Adrenal gland (tissue), 12 donors: ENCODE data around the gene CENPL. TPM values are rescaled to one million over a fixed set of nuclear protein-coding genes. Genes with fewer than 3 reads are reported as not detected.
"Not testable (repeated sequence)": the region's sequence is repeated elsewhere in the genome, so short reads cannot be mapped to it uniquely, and the experiment has no call there.

Source experiments
- DNase-seq, 7 donors: peaks; one replicate each; pipeline ENCODE4 v3.0.0-alpha.2; 2019 to 2020
- H3K27ac ChIP-seq, 5 donors: fragments of 200-600 bp; sonication (generic) in 4 of 5; 1 replicate in 3 of 5; 2 replicates in 2 of 5; pipeline versions ENCODE4 v1.5.1 to v1.8.0; 2016 to 2020; ENCODE audit warnings: mild to moderate bottlenecking in 1 of 5
- H3K27me3 ChIP-seq: fragments of 200-600 bp; 2 replicates; pipeline ENCODE4 v1.8.0; 2021
- H3K36me3 ChIP-seq, 2 donors: fragments of 200-600 bp; replicated peaks in 1 of 2; 1 replicate in 1 of 2; 2 replicates in 1 of 2; pipeline versions ENCODE4 v1.5.1 to v1.8.0; 2018 to 2022
- H3K4me1 ChIP-seq, 2 donors: fragments of 200-600 bp; replicated peaks in 1 of 2; 1 replicate in 1 of 2; 2 replicates in 1 of 2; pipeline versions ENCODE4 v1.5.1 to v1.8.0; 2018 to 2021
- H3K4me3 ChIP-seq, 4 donors: fragments of 200-600 bp; sonication (generic) in 3 of 4; one replicate each; pipeline ENCODE4 v1.5.1; 2016 to 2018
- H3K9me3 ChIP-seq, 3 donors: fragments of 200-600 bp; sonication (generic) in 1 of 3; replicated peaks in 1 of 3; 1 replicate in 2 of 3; 2 replicates in 1 of 3; pipeline versions ENCODE4 v1.5.1 to v1.8.0; 2016 to 2021
- CTCF ChIP-seq, 6 experiments: fragments of 450-650 bp in 4 of 6; fragments of 200-600 bp in 2 of 6; sonication (generic) in 1 of 6; IDR thresholded peaks; 1 replicate in 5 of 6; 2 replicates in 1 of 6; pipeline versions ENCODE4 v1.5.1 to v1.8.0; 2016 to 2021; ENCODE audit warnings: antibody characterized with exemption in 6 of 6, mild to moderate bottlenecking in 2 of 6, moderate library complexity in 1 of 6
- POLR2A ChIP-seq, 2 donors: fragments of 450-650 bp; IDR thresholded peaks; one replicate each; pipeline ENCODE4 v1.6.1; 2017; ENCODE audit warnings: antibody characterized with exemption in 2 of 2, mild to moderate bottlenecking in 2 of 2, moderate library complexity in 1 of 2
- WGBS, 4 donors: extraction: QIAGEN DNeasy Blood & Tissue Kit in 2 of 4; methylation state at CpG; one replicate each; pipeline versions ENCODE4 v1.1.5 to v1.1.7; 2013 to 2017; 5-methylcytosine and 5-hydroxymethylcytosine counted together
- intact Hi-C, 2 donors: fragments of 100-400 bp; cut with DNase I; formaldehyde crosslinking; loops; one replicate each; pipeline versions ENCODE4 v1.14.1 to v1.15.0; 2022 to 2023
- polyA plus RNA-seq, 3 donors: library from polyadenylated mRNA; stranded (reverse); fragments of 200-250 nt in 2 of 3; fragments of 350-450 nt in 1 of 3; fragmentation: Illumina TruSeq in 1 of 3; extraction: RNeasy Lipid Tissue Mini Kit (QIAGEN cat#74804) in 1 of 3; gene quantifications; one replicate each; pipeline ENCODE4 v1.2.3, GENCODE V29; 2013 to 2014
- total RNA-seq, 9 donors: library from RNA; depleted of rRNA in 4 of 9; stranded (reverse); fragments of >200 nt in 4 of 9; fragments of 120-200 nt in 1 of 9; fragmentation: NEBNext Ultra II Directional in 1 of 9; extraction: Animal tissue kit (Norgen Biotek cat#: 25700) in 1 of 9; gene quantifications; one replicate each; pipeline versions ENCODE4 v1.1.0 to v1.2.4, GENCODE V29; 2013 to 2023
- donor health status: healthy with polysubstance abuse.
- donor health status: Bipolar disorder and iron deficiency.
- donor health status: DM: yes; HTN: yes; CAD: no.
- donor health status: DM: no; HTN: no; CAD: no.
- donor health status: DM: no; HTN: no; CAD: no.
- donor health status: DM: yes; HTN: yes; CAD: no.

The CENPL gene
- total and polyA plus RNA-seq, 12 donors, result 0.94 to 63.3 (median 5.4) TPM

GRCh38 chr1:173771560-173771959 lies 53.1 kb downstream of the CENPL start:
- H3K36me3 ChIP-seq, result peaks cover 0 to 12% of the 10 kb centered on the region in 2 donors
- no peak for TF ChIP-seq CTCF (IDR thresholded peaks at IDR 0.05)
- TF ChIP-seq POLR2A (IDR thresholded peaks at IDR 0.05), result no peak
- WGBS, 4 donors, result 89 to 96% (median 94%) methylated on average over 1 of the region's 1 CpG
- no peaks in the 10 kb centered on the region for H3K4me1 ChIP-seq
- intact Hi-C loops, result no loop called here
- H3K27me3 ChIP-seq, result no peaks in the 10 kb centered on the region
- H3K9me3 ChIP-seq, result peaks cover 0 to 4% (median 0%) of the 10 kb centered on the region in 3 donors
- DNase-seq, result no peak
- no peak overlapping the region for H3K4me3 ChIP-seq
- no peak overlapping the region for H3K27ac ChIP-seq

- H3K27ac ChIP-seq, H3K4me3 ChIP-seq, H3K36me3 ChIP-seq, H3K4me1 ChIP-seq, H3K27me3 ChIP-seq, intact Hi-C loops, H3K9me3 ChIP-seq: not testable (repeated sequence)
- 55 to 75% (median 70%) methylated on average over 9 of the region's 9 CpGs for WGBS, 4 donors
- peak in 1 of 7 donors; percentile 25 for DNase-seq
These were observed 54.4 kb downstream of the CENPL start for GRCh38 chr1:173770330-173770729.

GRCh38 chr1:173768827-173769226 lies 55.9 kb downstream of the CENPL start:
- H3K4me1 ChIP-seq, result no peaks in the 10 kb centered on the region
- intact Hi-C loops, result no loop called here
- 92 to 98% (median 94%) methylated on average over 3 of the region's 3 CpGs for WGBS, 4 donors
- peaks cover 0 to 4% (median 2%) of the 10 kb centered on the region in 3 donors for H3K9me3 ChIP-seq
- TF ChIP-seq POLR2A (IDR thresholded peaks at IDR 0.05), result no peak
- no peak for TF ChIP-seq CTCF (IDR thresholded peaks at IDR 0.05)
- H3K4me3 ChIP-seq, result no peak overlapping the region
- no peaks in the 10 kb centered on the region for H3K27me3 ChIP-seq
- DNase-seq, result no peak
- H3K36me3 ChIP-seq, result no peaks in the 10 kb centered on the region
- H3K27ac ChIP-seq, result no peak overlapping the region

- peaks cover 0 to 4% (median 2%) of the 10 kb centered on the region in 3 donors for H3K9me3 ChIP-seq
- WGBS, 4 donors, result 52 to 72% (median 70%) methylated on average over 2 of the region's 2 CpGs
- H3K4me3 ChIP-seq, result no peak overlapping the region
- H3K4me1 ChIP-seq, result no peaks in the 10 kb centered on the region
- no peaks in the 10 kb centered on the region for H3K27me3 ChIP-seq
- TF ChIP-seq POLR2A (IDR thresholded peaks at IDR 0.05), result no peak
- TF ChIP-seq CTCF (IDR thresholded peaks at IDR 0.05), result no peak
- intact Hi-C loops, result no loop called here
- DNase-seq, result no peak
- no peaks in the 10 kb centered on the region for H3K36me3 ChIP-seq
- H3K27ac ChIP-seq, result no peak overlapping the region
These were observed 56.5 kb downstream of the CENPL start for GRCh38 chr1:173768206-173768605.

- H3K27me3 ChIP-seq, H3K4me3 ChIP-seq, H3K4me1 ChIP-seq, DNase-seq, H3K27ac ChIP-seq, H3K9me3 ChIP-seq, H3K36me3 ChIP-seq, intact Hi-C loops: not testable (repeated sequence)
- 94 to 99% (median 97%) methylated on average over 6 of the region's 6 CpGs for WGBS, 4 donors
These were observed 60.4 kb downstream of the CENPL start for GRCh38 chr1:173764331-173764730.
